T47D (cell line): ENCODE measurements around the gene LCOR.

Experiments
- DNase-seq, 2 experiments: peaks; one replicate each; pipeline versions ENCODE4 v3.0.0 to v3.0.0-alpha.2; 2011 to 2012; ENCODE audit warnings: low read depth in 1 of 2, low spot score in 1 of 2
- JUND ChIP-seq: IDR thresholded peaks from 2 replicates; pipeline ENCODE4 v1.6.1; 2012; ENCODE audit warnings: low read depth
- in situ Hi-C: cut with HindIII; loops from 2 replicates; pipeline ENCODE4 v1.10.0; 2016; ENCODE audit warnings: low sequenced_read_pairs, low pct_unique_long_range_greater_than_20kb

The LCOR gene

DNA sequence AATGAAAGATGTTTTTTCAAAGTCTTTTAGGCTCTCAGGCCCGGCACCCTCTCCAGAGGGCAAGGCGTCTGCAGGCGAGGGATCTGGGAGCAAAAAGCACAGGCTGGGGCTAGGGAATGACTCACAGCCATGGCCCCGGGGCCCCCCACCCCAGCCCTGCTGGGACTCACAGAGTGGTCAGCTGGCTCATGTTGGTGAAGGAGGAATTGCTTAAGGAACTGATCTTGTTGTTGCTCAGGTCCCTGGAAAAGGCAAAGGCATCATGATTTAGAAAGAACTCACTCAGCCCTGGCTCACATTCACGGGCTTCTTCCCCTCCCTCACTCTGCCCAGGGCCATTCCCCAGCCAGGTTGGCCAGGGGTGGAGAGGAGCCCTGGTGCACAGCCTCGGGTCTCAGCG, 202.2 kb downstream of the LCOR start:
- DNase-seq: no peak
- in situ Hi-C loops: no loop called here
- no peak for TF ChIP-seq JUND

- no peak for DNase-seq
- in situ Hi-C loops: no loop called here
- TF ChIP-seq JUND: no peak
Measured at GRCh38 chr10:97034958-97035769, 203.1 kb downstream of the LCOR start.

GRCh38 chr10:97037365-97038361, 205.6 kb downstream of the LCOR start:
- no peak for TF ChIP-seq JUND
- in situ Hi-C loops: no loop called here
- peak; percentile 88 to 92 for DNase-seq

GRCh38 chr10:97038688-97039087, 206.6 kb downstream of the LCOR start:
- TF ChIP-seq JUND: no peak
- in situ Hi-C loops: no loop called here
- DNase-seq: no peak

DNA sequence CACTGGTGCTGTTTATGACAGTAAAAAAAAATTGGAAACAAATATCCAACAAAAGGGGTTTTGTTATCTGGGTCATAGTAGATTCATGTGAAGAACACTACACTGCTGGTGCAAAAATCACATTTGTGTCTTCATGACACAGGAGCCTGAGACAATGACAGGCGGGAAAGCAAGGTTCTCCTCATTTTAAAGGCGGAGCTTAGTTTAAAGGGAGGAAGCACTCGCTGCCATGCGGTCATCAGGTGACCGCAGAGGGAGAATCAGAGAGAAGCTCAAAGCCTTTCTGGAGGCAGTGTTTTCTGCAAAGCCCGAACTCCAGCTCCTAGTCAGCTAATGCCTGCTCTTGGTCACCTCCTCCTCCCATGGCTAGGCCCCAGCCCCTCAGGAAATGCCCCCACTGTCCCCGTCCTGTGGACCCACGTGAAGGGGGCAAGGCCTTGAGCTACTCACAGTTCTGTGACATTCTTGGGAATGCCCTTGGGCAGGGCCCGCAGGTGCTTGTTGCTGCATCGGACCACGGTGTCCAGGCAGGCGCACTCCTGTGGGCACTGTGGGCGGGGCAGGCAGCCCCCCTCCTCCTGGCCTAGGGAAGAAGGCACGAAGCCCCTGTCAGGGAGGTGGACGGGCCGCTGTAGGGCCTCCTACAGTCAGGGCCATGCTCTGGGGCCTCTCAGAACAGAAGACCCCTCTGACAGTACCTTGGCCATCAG, 207.6 kb downstream of the LCOR start:
- DNase-seq: no peak
- in situ Hi-C loops: no loop called here
- no peak for TF ChIP-seq JUND

GRCh38 chr10:97040248-97040584, 208.1 kb downstream of the LCOR start:
- no peak for TF ChIP-seq JUND
- in situ Hi-C loops: no loop called here

DNA sequence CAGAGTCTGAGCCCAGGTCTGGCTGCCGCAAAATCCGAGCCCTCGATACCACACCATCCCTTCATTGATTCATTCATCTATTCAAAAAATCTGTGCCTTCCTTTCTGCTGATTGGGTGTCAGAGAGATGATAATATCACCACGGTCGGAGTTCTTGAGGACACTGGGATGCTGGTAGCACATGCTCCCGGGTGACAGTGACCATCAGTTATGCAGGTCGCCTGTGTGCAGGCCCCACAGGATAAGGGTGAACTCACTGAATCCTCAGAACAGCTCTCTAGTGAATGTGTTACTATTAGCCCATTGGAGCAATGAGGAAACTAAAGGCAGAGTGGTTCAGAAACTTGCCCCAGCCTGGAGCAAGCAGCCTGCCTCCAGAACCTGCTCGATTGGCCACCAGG, 208.6 kb downstream of the LCOR start:
- in situ Hi-C loops: no loop called here
- no peak for DNase-seq
- TF ChIP-seq JUND: no peak

More at GRCh38 chr10:97040248-97040584, 208.1 kb downstream of the LCOR start:
- no peak for DNase-seq

DNA sequence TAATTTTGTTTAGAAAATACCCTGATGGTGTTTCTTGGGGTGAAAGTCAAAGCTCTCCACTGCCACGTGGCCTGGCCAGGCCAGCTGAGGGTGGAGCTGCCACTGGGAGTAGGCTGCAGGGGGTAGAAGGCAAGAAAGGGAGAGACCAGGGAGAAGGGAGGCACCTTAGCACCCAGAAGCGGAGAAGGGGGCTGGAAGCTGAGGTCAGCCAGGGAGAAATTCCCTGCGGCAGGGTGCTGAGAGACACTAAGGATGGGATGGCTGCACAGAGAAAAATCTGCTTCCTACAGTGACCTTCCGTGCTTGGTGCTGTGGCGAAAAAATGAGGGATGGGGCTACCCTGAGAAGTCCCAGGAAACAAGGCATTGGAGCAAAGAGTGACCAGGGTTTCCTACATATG, 210.0 kb downstream of the LCOR start:
- TF ChIP-seq JUND: no peak
- in situ Hi-C loops: no loop called here
- DNase-seq: no peak

- in situ Hi-C loops: no loop called here
- no peak for DNase-seq
- TF ChIP-seq JUND: no peak
Measured at GRCh38 chr10:97042716-97043562, 210.8 kb downstream of the LCOR start.

GRCh38 chr10:97043563-97043855, 211.4 kb downstream of the LCOR start:
- in situ Hi-C loops: no loop called here
- TF ChIP-seq JUND: no peak
- DNase-seq: no peak
